ENCODE results near the gene COL7A1. TPM values are rescaled to one million over a fixed set of nuclear protein-coding genes. Genes with fewer than 3 reads are reported as not detected.
A peak's percentile ranks its signal among the peaks of the same experiment; 100 is the strongest.

The COL7A1 gene
- total and polyA plus RNA-seq, 12 donors, result 0.35 to 66.9 (median 3.1) TPM

GRCh38 chr3:48607519-48607918 is 12.4 kb upstream of the COL7A1 start:
- DNase-seq, result peak in 1 of 7 donors; percentile 23
- H3K36me3 ChIP-seq (replicated peaks in 1 of 2), result peaks cover 0 to 44% of the 10 kb centered on the region in 2 donors
- no peak overlapping the region for H3K27ac ChIP-seq
- no peaks in the 10 kb centered on the region for H3K27me3 ChIP-seq
- TF ChIP-seq POLR2A (IDR thresholded peaks at IDR 0.05), result no peak
- no peak for TF ChIP-seq CTCF (IDR thresholded peaks at IDR 0.05)
- WGBS, 4 donors, result 91 to 95% (median 94%) methylated on average over 5 of the region's 5 CpGs
- intact Hi-C loops (cut with DNase I), result no loop called here
- no peaks in the 10 kb centered on the region for H3K9me3 ChIP-seq (replicated peaks in 1 of 3)
- no peak overlapping the region for H3K4me3 ChIP-seq
- peaks cover 8 to 15% of the 10 kb centered on the region in 2 donors for H3K4me1 ChIP-seq (replicated peaks in 1 of 2)

GRCh38 chr3:48601622-48601994 is 6.5 kb upstream of the COL7A1 start:
- DNase-seq, result no peak
- Histone ChIP-seq H3K4me3 (no peak overlapping the region), H3K27me3 (no peaks in the 10 kb centered on the region), H3K9me3 (replicated peaks in 1 of 3) (no peaks in the 10 kb centered on the region), H3K36me3 (replicated peaks in 1 of 2) (peaks cover 0 to 84% of the 10 kb centered on the region in 2 donors), H3K27ac (no peak overlapping the region), H3K4me1 (replicated peaks in 1 of 2) (peaks cover 0 to 5% of the 10 kb centered on the region in 2 donors)
- TF ChIP-seq CTCF (IDR thresholded peaks at IDR 0.05) (no peak), POLR2A (IDR thresholded peaks at IDR 0.05) (no peak)
- intact Hi-C loops (cut with DNase I), result no loop called here
- 53 to 70% (median 61%) methylated on average over 2 of the region's 2 CpGs for WGBS, 4 donors

- Histone ChIP-seq H3K36me3 (replicated peaks in 1 of 2) (peaks cover 0 to 78% of the 10 kb centered on the region in 2 donors), H3K27me3 (no peaks in the 10 kb centered on the region), H3K27ac (no peak overlapping the region), H3K4me1 (replicated peaks in 1 of 2) (peaks cover 0 to 5% of the 10 kb centered on the region in 2 donors), H3K4me3 (no peak overlapping the region), H3K9me3 (replicated peaks in 1 of 3) (no peaks in the 10 kb centered on the region)
- TF ChIP-seq CTCF (IDR thresholded peaks at IDR 0.05), result no peak
- intact Hi-C loops (cut with DNase I), result no loop called here
- no peak for DNase-seq
- 91 to 93% (median 92%) methylated on average over 13 to 19 of the region's 19 CpGs for WGBS, 4 donors
Measured at GRCh38 chr3:48600711-48601621, 5.8 kb upstream of the COL7A1 start.

GRCh38 chr3:48599509-48600285 is 4.6 kb upstream of the COL7A1 start:
- no peak for TF ChIP-seq POLR2A (IDR thresholded peaks at IDR 0.05)
- TF ChIP-seq CTCF (IDR thresholded peaks at IDR 0.05), result no peak
- 89 to 95% (median 94%) methylated on average over 7 to 12 of the region's 12 CpGs for WGBS, 4 donors
- peak overlapping the region in 2 of 5 donors; percentile 59 to 77 for H3K27ac ChIP-seq
- H3K36me3 ChIP-seq (replicated peaks in 1 of 2), result peaks cover 0 to 65% of the 10 kb centered on the region in 2 donors
- no peaks in the 10 kb centered on the region for H3K27me3 ChIP-seq
- H3K4me3 ChIP-seq, result no peak overlapping the region
- H3K9me3 ChIP-seq (replicated peaks in 1 of 3), result no peaks in the 10 kb centered on the region
- intact Hi-C loops (cut with DNase I), result no loop called here
- DNase-seq, result no peak
- H3K4me1 ChIP-seq (replicated peaks in 1 of 2), result peaks cover 8 to 16% of the 10 kb centered on the region in 2 donors

Measured in adrenal gland (tissue), 12 donors.